ENCODE data around the gene MB. TPM values are rescaled to one million over a fixed set of nuclear protein-coding genes. Genes with fewer than 3 reads are reported as not detected.

The MB gene
- polyA plus RNA-seq, 1 donor (not counting 4 experiments of a cell fraction or from before 2014, with no cell fraction given), result not detected

DNA sequence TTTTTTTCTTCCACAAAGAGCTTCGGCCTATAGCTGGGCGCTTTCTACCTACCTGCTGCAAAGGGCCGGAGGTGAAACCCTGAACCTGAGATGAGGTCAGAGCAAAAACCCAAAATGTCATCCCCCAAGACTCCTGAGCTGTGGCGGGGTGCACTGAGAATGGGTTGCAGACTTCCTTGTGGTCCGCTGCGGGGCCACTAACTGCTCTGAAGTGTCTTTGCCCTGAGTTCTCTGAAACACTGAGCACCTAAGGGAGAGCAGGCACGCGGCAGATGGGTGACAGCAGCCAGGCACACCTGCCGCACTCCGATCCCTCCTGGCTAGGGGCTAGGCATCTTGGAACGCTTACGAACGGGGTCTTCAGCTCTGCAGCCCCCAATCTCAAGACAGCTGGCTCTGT lies 47.2 kb downstream of the MB start:
- Histone ChIP-seq H3K79me2 (ENCODE audit: control insufficient read depth, insufficient read depth, low read length) (no peaks in the 10 kb centered on the region), H3K9ac (ENCODE audit: control insufficient read depth, extremely low read depth, insufficient read depth, low read length) (no peak overlapping the region), H4K20me1 (ENCODE audit: control insufficient read depth, extremely low read depth, insufficient read depth, low read length) (no peaks in the 10 kb centered on the region), H3K4me3 (ENCODE audit: control insufficient read depth in 2 of 3, extremely low read depth in 1 of 3, insufficient read depth in 2 of 3, low read depth in 1 of 3, low read length in 3 of 3) (no peak overlapping the region), H3K9me1 (ENCODE audit: control insufficient read depth, extremely low read depth, insufficient read depth, low read length) (no peaks in the 10 kb centered on the region), H2AFZ (ENCODE audit: control insufficient read depth, low read length) (no peak overlapping the region), H3K4me1 (ENCODE audit: control insufficient read depth, extremely low read depth, insufficient read depth, low read length) (peaks cover 11% of the 10 kb centered on the region), H3K27me3 (ENCODE audit: control insufficient read depth, extremely low read depth, insufficient read depth, low read length) (peaks cover 22% of the 10 kb centered on the region), H3K27ac (ENCODE audit: control insufficient read depth, insufficient read depth, low read length) (no peak overlapping the region), H3K4me2 (ENCODE audit: control insufficient read depth, extremely low read depth, insufficient read depth, low read depth, low read length) (no peak overlapping the region), H3K9me3 (ENCODE audit: control insufficient read depth, low read depth, low read length) (no peaks in the 10 kb centered on the region), H3K36me3 (ENCODE audit: control insufficient read depth in 2 of 2, extremely low read depth in 1 of 2, insufficient read depth in 2 of 2, low read length in 2 of 2) (no peaks in the 10 kb centered on the region)
- FAIRE-seq (no peak), DNase-seq (ENCODE audit: low read depth, low spot score) (no peak)
- dilution Hi-C loops (cut with MboI; ENCODE audit: extremely low pct_ligation_motif_present, low sequenced_read_pairs), result no loop called here
- TF ChIP-seq, protein P1, sequence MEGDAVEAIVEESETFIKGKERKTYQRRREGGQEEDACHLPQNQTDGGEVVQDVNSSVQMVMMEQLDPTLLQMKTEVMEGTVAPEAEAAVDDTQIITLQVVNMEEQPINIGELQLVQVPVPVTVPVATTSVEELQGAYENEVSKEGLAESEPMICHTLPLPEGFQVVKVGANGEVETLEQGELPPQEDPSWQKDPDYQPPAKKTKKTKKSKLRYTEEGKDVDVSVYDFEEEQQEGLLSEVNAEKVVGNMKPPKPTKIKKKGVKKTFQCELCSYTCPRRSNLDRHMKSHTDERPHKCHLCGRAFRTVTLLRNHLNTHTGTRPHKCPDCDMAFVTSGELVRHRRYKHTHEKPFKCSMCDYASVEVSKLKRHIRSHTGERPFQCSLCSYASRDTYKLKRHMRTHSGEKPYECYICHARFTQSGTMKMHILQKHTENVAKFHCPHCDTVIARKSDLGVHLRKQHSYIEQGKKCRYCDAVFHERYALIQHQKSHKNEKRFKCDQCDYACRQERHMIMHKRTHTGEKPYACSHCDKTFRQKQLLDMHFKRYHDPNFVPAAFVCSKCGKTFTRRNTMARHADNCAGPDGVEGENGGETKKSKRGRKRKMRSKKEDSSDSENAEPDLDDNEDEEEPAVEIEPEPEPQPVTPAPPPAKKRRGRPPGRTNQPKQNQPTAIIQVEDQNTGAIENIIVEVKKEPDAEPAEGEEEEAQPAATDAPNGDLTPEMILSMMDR (optimal IDR thresholded peaks at IDR 0.05 in 1 of 3, IDR thresholded peaks at IDR 0.05 in 1 of 3, conservative IDR thresholded peaks at IDR 0.05 in 1 of 3; ENCODE audit: extremely low read depth in 1 of 3, insufficient read depth in 2 of 3, low read length in 3 of 3), result no peak
- no peak for TF ChIP-seq EZH2 (IDR thresholded peaks at IDR 0.05; ENCODE audit: low read length)

DNA sequence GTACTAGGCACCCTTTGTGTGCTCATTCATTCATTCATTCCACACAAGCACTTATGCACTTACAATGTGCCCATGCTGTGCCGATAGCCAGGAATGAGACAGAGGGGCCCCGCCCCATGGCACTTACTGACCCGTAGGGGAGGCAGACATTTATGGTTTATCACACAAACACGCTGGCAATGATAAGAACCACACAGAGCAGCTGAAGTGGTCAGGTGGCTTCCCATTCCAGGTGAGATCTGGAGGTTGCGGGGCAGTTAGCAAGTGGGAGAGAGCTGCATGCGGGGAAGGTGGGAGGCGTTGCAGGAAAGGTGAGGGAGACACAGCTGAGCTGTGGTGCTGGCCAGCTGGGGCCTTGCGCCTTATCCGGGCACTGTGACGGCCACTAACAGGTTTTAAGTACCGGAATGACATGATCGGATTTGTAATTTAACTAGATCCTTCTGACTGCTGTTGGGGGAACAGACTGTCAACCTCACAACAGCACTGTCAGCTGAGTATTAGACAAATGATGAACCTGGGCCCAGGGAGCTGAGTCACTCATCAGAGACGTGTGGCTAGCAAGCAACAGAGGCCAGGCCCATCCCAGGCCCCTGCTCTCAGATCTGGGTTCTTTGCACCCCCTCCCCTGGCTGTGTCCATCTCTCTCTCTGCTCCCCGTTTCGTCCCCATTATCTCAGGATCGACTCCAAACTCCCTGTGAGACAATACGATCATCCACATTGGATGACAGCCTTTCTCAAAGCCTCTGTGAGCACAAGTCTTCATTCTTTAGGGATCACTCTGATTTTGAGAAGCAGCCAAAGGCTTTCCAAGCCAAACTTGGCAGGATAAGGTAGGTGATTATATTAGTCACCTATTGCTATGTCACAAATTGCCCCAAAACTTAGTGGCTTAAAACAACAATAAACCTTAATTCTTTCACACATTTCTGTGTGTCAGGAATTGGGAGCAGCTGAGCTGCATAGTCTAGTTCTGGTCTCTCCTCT lies 48.1 kb downstream of the MB start:
- dilution Hi-C loops (cut with MboI; ENCODE audit: extremely low pct_ligation_motif_present, low sequenced_read_pairs), result no loop called here
- DNase-seq (ENCODE audit: low read depth, low spot score) (peak; percentile 11), FAIRE-seq (peak; percentile 84)
- H3K4me3 ChIP-seq (ENCODE audit: control insufficient read depth in 2 of 3, extremely low read depth in 1 of 3, insufficient read depth in 2 of 3, low read depth in 1 of 3, low read length in 3 of 3), result no peak overlapping the region
- no peaks in the 10 kb centered on the region for H3K36me3 ChIP-seq (ENCODE audit: control insufficient read depth in 2 of 2, extremely low read depth in 1 of 2, insufficient read depth in 2 of 2, low read length in 2 of 2)
- H2AFZ ChIP-seq (ENCODE audit: control insufficient read depth, low read length), result no peak overlapping the region
- peak overlapping the region; percentile 39 for H3K4me2 ChIP-seq (ENCODE audit: control insufficient read depth, extremely low read depth, insufficient read depth, low read depth, low read length)
- H3K4me1 ChIP-seq (ENCODE audit: control insufficient read depth, extremely low read depth, insufficient read depth, low read length), result peaks cover 11% of the 10 kb centered on the region
- peaks cover 22% of the 10 kb centered on the region for H3K27me3 ChIP-seq (ENCODE audit: control insufficient read depth, extremely low read depth, insufficient read depth, low read length)
- H3K9me1 ChIP-seq (ENCODE audit: control insufficient read depth, extremely low read depth, insufficient read depth, low read length), result no peaks in the 10 kb centered on the region
- H3K9me3 ChIP-seq (ENCODE audit: control insufficient read depth, low read depth, low read length), result no peaks in the 10 kb centered on the region
- H3K79me2 ChIP-seq (ENCODE audit: control insufficient read depth, insufficient read depth, low read length), result no peaks in the 10 kb centered on the region
- no peak overlapping the region for H3K27ac ChIP-seq (ENCODE audit: control insufficient read depth, insufficient read depth, low read length)
- H3K9ac ChIP-seq (ENCODE audit: control insufficient read depth, extremely low read depth, insufficient read depth, low read length), result no peak overlapping the region
- TF ChIP-seq, protein P1 (optimal IDR thresholded peaks at IDR 0.05 in 1 of 3, IDR thresholded peaks at IDR 0.05 in 1 of 3, conservative IDR thresholded peaks at IDR 0.05 in 1 of 3; ENCODE audit: extremely low read depth in 1 of 3, insufficient read depth in 2 of 3, low read length in 3 of 3), result no peak
- no peak for TF ChIP-seq EZH2 (IDR thresholded peaks at IDR 0.05; ENCODE audit: low read length)
- no peaks in the 10 kb centered on the region for H4K20me1 ChIP-seq (ENCODE audit: control insufficient read depth, extremely low read depth, insufficient read depth, low read length)

Data from keratinocyte (primary cell).